ENCODE results near the gene STIP1.

DNA sequence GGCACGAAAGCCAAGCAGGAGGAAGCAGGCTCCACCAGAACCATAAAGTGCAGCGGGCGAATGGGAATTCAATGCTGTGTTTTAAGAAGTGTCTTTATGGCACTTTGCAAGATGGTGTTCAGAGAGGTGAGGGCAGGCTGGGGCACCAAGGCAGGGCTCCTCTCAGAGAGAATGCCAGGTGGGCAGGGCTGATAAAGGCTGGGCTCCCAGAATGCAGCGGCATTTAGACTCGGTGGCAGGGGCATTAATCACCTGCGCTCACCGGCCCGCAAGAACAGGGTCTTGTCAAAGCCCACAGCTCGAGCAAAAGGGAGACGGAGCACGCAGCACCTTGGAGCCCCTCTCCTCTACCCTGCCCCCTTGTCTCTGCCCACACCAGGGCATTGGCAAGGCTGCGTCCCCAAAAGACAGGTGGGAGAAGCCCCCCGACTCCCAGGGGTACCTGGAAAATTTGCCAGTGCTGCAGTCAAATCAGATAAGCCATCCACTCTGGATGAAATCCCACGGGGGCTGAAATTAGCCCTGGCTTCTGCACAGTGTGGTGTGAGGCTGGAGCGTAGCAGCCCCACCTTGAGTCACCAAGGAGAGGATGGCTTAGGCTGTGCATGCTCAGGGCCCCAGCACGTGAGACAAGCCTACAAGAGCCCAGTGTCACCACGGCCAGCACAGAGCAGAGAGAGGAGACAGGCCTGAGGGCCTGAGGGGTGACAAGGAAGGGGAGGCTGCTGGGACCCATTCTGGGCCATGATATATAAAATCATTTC, 28.2 kb upstream of the STIP1 start:
- TF ChIP-seq, protein P1, sequence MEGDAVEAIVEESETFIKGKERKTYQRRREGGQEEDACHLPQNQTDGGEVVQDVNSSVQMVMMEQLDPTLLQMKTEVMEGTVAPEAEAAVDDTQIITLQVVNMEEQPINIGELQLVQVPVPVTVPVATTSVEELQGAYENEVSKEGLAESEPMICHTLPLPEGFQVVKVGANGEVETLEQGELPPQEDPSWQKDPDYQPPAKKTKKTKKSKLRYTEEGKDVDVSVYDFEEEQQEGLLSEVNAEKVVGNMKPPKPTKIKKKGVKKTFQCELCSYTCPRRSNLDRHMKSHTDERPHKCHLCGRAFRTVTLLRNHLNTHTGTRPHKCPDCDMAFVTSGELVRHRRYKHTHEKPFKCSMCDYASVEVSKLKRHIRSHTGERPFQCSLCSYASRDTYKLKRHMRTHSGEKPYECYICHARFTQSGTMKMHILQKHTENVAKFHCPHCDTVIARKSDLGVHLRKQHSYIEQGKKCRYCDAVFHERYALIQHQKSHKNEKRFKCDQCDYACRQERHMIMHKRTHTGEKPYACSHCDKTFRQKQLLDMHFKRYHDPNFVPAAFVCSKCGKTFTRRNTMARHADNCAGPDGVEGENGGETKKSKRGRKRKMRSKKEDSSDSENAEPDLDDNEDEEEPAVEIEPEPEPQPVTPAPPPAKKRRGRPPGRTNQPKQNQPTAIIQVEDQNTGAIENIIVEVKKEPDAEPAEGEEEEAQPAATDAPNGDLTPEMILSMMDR (IDR thresholded peaks at IDR 0.05 in 4 of 5, conservative IDR thresholded peaks at IDR 0.05 in 1 of 5): no peak
- TF ChIP-seq POLR2A (IDR thresholded peaks at IDR 0.05): no peak
